Brain microvascular endothelial cell (primary cell): ENCODE results near the gene ANKRD45.
A peak's percentile ranks its signal among the peaks of the same experiment; 100 is the strongest.
"Not testable (repeated sequence)": the region's sequence is repeated elsewhere in the genome, so short reads cannot be mapped to it uniquely, and the experiment has no call there.

ENCODE experiments used
- DNase-seq: peaks from one replicate; pipeline ENCODE4 v3.0.0-alpha.2; 2020
- H3K27ac ChIP-seq: fragments of 250-450 bp; sonication (Bioruptor Pico); 2 replicates; pipeline ENCODE4 v1.5.1; 2020; ENCODE audit warnings: mild to moderate bottlenecking, moderate library complexity
- H3K27me3 ChIP-seq: fragments of 250-450 bp; sonication (Bioruptor Pico); replicated peaks from 2 replicates; pipeline ENCODE4 v1.5.1; 2020; ENCODE audit warnings: mild to moderate bottlenecking
- H3K36me3 ChIP-seq: fragments of 250-450 bp; sonication (Bioruptor Pico); replicated peaks from 2 replicates; pipeline ENCODE4 v1.5.1; 2020; ENCODE audit warnings: mild to moderate bottlenecking
- H3K4me3 ChIP-seq: 2 replicates; pipeline ENCODE4 v1.5.1; 2011; ENCODE audit warnings: low read depth, mild to moderate bottlenecking, control low read depth, low read length, moderate library complexity
- CTCF ChIP-seq: IDR thresholded peaks from 2 replicates; pipeline ENCODE4 v1.5.1; 2011; ENCODE audit warnings: low read depth, mild to moderate bottlenecking, moderate library complexity, low read length, control low read depth, inconsistent platforms; ENCODE audit errors: missing control alignments
- in situ Hi-C: cut with HindIII; loops from 2 replicates; pipeline ENCODE4 v1.10.0; 2017; ENCODE audit warnings: low sequenced_read_pairs, low pct_ligation_motif_present

ANKRD45 gene

GRCh38 chr1:173682184-173682583 lies 12.5 kb upstream of the ANKRD45 start:
- no peak overlapping the region for H3K27ac ChIP-seq
- in situ Hi-C loops: no loop called here
- DNase-seq: no peak
- no peak overlapping the region for H3K4me3 ChIP-seq
- no peak for TF ChIP-seq CTCF
- no peaks in the 10 kb centered on the region for H3K36me3 ChIP-seq
- H3K27me3 ChIP-seq: no peaks in the 10 kb centered on the region

- H3K4me3 ChIP-seq, in situ Hi-C loops, H3K27ac ChIP-seq, H3K27me3 ChIP-seq, DNase-seq, H3K36me3 ChIP-seq: not testable (repeated sequence)
Observed at GRCh38 chr1:173680152-173680551, 10.5 kb upstream of the ANKRD45 start.

- H3K36me3 ChIP-seq, H3K27me3 ChIP-seq, DNase-seq, H3K27ac ChIP-seq, H3K4me3 ChIP-seq, in situ Hi-C loops: not testable (repeated sequence)
Observed at GRCh38 chr1:173674496-173674895, 4.8 kb upstream of the ANKRD45 start.

- Histone ChIP-seq H3K27me3 (no peaks in the 10 kb centered on the region), H3K36me3 (no peaks in the 10 kb centered on the region), H3K27ac (no peak overlapping the region), H3K4me3 (no peak overlapping the region)
- in situ Hi-C loops: no loop called here
- no peak for TF ChIP-seq CTCF
- peak; percentile 20 for DNase-seq
Observed at GRCh38 chr1:173666646-173667045, 3.0 kb downstream of the ANKRD45 start.

GRCh38 chr1:173663159-173663558 lies 6.5 kb downstream of the ANKRD45 start:
- Histone ChIP-seq H3K27ac (no peak overlapping the region), H3K36me3 (no peaks in the 10 kb centered on the region), H3K4me3 (no peak overlapping the region), H3K27me3 (no peaks in the 10 kb centered on the region)
- TF ChIP-seq CTCF: no peak
- in situ Hi-C loops: no loop called here
- no peak for DNase-seq

GRCh38 chr1:173661763-173662162 lies 7.9 kb downstream of the ANKRD45 start:
- TF ChIP-seq CTCF: no peak
- Histone ChIP-seq H3K4me3 (no peak overlapping the region), H3K27ac (no peak overlapping the region), H3K36me3 (no peaks in the 10 kb centered on the region), H3K27me3 (no peaks in the 10 kb centered on the region)
- DNase-seq: no peak
- in situ Hi-C loops: no loop called here

- H3K36me3 ChIP-seq: no peaks in the 10 kb centered on the region
- no peak overlapping the region for H3K27ac ChIP-seq
- no peak for DNase-seq
- TF ChIP-seq CTCF: no peak
- no peaks in the 10 kb centered on the region for H3K27me3 ChIP-seq
- in situ Hi-C loops: no loop called here
- no peak overlapping the region for H3K4me3 ChIP-seq
Observed at GRCh38 chr1:173661271-173661670, 8.4 kb downstream of the ANKRD45 start.
